HepG2 (cell line): ENCODE data around the gene PLD1. TPM values are rescaled to one million over a fixed set of nuclear protein-coding genes. Genes with fewer than 3 reads are reported as not detected.

Experiments used
- ATAC-seq: fragments of 200-7000 bp; cut with Tn5 transposase; 3 replicates; pipeline ENCODE4 v1.9.1; 2020; ENCODE audit warnings: mild to moderate bottlenecking, moderate library complexity
- BruUV-seq: library from RNA; stranded (reverse); fragments of 400-500 nt; replicated peaks from 2 replicates; lab custom pipeline; 2021; lab: Mats Ljungman, UMichigan
- CTCF ChIA-PET: fragments of 300-600 bp; formaldehyde crosslinking; extraction: SDS; loops from one replicate; lab custom pipeline; 2021; ENCODE audit warnings: low total read pairs, inconsistent platforms, low intra/inter-chr PET ratio; lab: Yijun Ruan, JAX
- POLR2A ChIA-PET: fragments of 350-600 bp; sonication (Branson Sonifier 250); formaldehyde crosslinking; loops from one replicate; lab custom pipeline; 2020; ENCODE audit warnings: antibody characterized with exemption, inconsistent platforms; lab: Yijun Ruan, JAX
- DNase-seq: peaks from one replicate; pipeline ENCODE4 v3.0.0-alpha.2; 2015; ENCODE audit warnings: low spot score
- FAIRE-seq: peaks from 3 replicates; lab custom pipeline; 2011; peaks lifted over from hg19 to GRCh38; lab: Jason Lieb, UNC
- H2AFZ ChIP-seq: one replicate; pipeline ENCODE4 v1.6.1; 2011; ENCODE audit warnings: low read length, inconsistent platforms
- H3K27ac ChIP-seq: fragments of 300-600 bp; 3 replicates; pipeline ENCODE4 v1.8.0; 2011; ENCODE audit warnings: mixed run types, mild to moderate bottlenecking, mixed read lengths, low read length, inconsistent platforms; ENCODE audit not compliant: insufficient read depth; ENCODE audit errors: extremely low read length
- H3K27me3 ChIP-seq, 2 experiments: fragments of 200-600 bp in 1 of 2; 2 replicates in 1 of 2; 3 replicates in 1 of 2; pipeline versions ENCODE4 v1.6.0 to v1.8.0; 2011; ENCODE audit warnings: low read length in 2 of 2, mild to moderate bottlenecking in 2 of 2, moderate library complexity in 2 of 2, inconsistent platforms in 1 of 2; ENCODE audit not compliant: insufficient read depth in 2 of 2, control insufficient read depth in 1 of 2
- H3K36me3 ChIP-seq, 2 experiments: fragments of 200-600 bp in 1 of 2; replicated peaks in 1 of 2; 2 replicates in 1 of 2; 3 replicates in 1 of 2; pipeline versions ENCODE4 v1.5.1 to v1.8.0; 2011; ENCODE audit warnings: low read length in 2 of 2, inconsistent platforms in 1 of 2; ENCODE audit not compliant: insufficient read depth in 2 of 2, control insufficient read depth in 1 of 2
- H3K4me1 ChIP-seq: 2 replicates; pipeline ENCODE4 v1.5.1; 2012; ENCODE audit warnings: low read length, inconsistent platforms; ENCODE audit not compliant: insufficient read depth
- H3K4me2 ChIP-seq: 2 replicates; pipeline ENCODE4 v1.6.0; 2011; ENCODE audit warnings: low read depth, low read length, inconsistent platforms
- H3K4me3 ChIP-seq, 3 experiments: fragments of 200-600 bp in 1 of 3; sonication (generic), shearing (Covaris generic) in 1 of 3; replicated peaks in 1 of 3; 2 replicates each; pipeline ENCODE4 v1.5.1; 2011 to 2016; ENCODE audit warnings: low read length in 3 of 3, inconsistent platforms in 2 of 3, low read depth in 2 of 3, mild to moderate bottlenecking in 2 of 3, control low read depth in 1 of 3, mixed read lengths in 1 of 3; ENCODE audit not compliant: insufficient read depth in 1 of 3
- H3K79me2 ChIP-seq: one replicate; pipeline ENCODE4 v1.6.1; 2011; ENCODE audit warnings: low read length, inconsistent platforms; ENCODE audit not compliant: insufficient read depth
- H3K9ac ChIP-seq: 2 replicates; pipeline ENCODE4 v1.6.0; 2011; ENCODE audit warnings: mild to moderate bottlenecking, low read depth, low read length, inconsistent platforms; ENCODE audit not compliant: insufficient read depth
- H3K9me3 ChIP-seq: 2 replicates; pipeline ENCODE4 v1.5.1; 2012; ENCODE audit warnings: mild to moderate bottlenecking, low read length
- H4K20me1 ChIP-seq: 2 replicates; pipeline ENCODE4 v1.6.0; 2011; ENCODE audit warnings: inconsistent platforms, mild to moderate bottlenecking, low read length, moderate library complexity; ENCODE audit not compliant: insufficient read depth
- AHR ChIP-seq: IDR thresholded peaks from 2 replicates; pipeline ENCODE4 v1.6.1; 2018; ENCODE audit warnings: missing genetic modification reagents, missing compliant biosample characterization
- FOXK1 ChIP-seq: sonication (generic); formaldehyde crosslinking; IDR thresholded peaks from 2 replicates; pipeline ENCODE4 v1.4.0; 2020; ENCODE audit warnings: low read depth, missing genetic modification reagents, borderline replicate concordance
- KAT2B ChIP-seq: fragments of 150-350 bp; IDR thresholded peaks from 2 replicates; pipeline ENCODE4 v1.6.1; 2014; ENCODE audit warnings: low read depth, low read length, borderline replicate concordance
- LCORL ChIP-seq, 2 experiments: fragments of 450-650 bp in 1 of 2; sonication (generic) in 1 of 2; formaldehyde crosslinking in 1 of 2; IDR thresholded peaks; 2 replicates each; pipeline versions ENCODE4 v1.5.0 to v1.6.1; 2017 to 2020; ENCODE audit warnings: antibody characterized with exemption in 1 of 2, missing genetic modification reagents in 1 of 2
- MAFF ChIP-seq: IDR thresholded peaks from 2 replicates; pipeline ENCODE4 v1.6.1; 2011; ENCODE audit warnings: low read depth, low read length, improper control_type of control experiment
- MEIS1 ChIP-seq: sonication (generic); formaldehyde crosslinking; IDR thresholded peaks from 2 replicates; pipeline ENCODE4 v1.9.0; 2021; ENCODE audit warnings: mild to moderate bottlenecking, missing genetic modification reagents, moderate library complexity, borderline replicate concordance
- MYNN ChIP-seq: sonication (generic); formaldehyde crosslinking; IDR thresholded peaks from 2 replicates; pipeline ENCODE4 v1.4.0; 2020; ENCODE audit warnings: mild to moderate bottlenecking, low read depth, missing genetic modification reagents
- PAX8 ChIP-seq: sonication (generic); formaldehyde crosslinking; IDR thresholded peaks from 2 replicates; pipeline ENCODE4 v1.8.0; 2022; ENCODE audit warnings: mild to moderate bottlenecking, missing genetic modification reagents, borderline replicate concordance
- RBM39 ChIP-seq: fragments of 200-400 bp; formaldehyde crosslinking; IDR thresholded peaks from one replicate; pipeline ENCODE4 v1.6.1; 2018; ENCODE audit warnings: antibody characterized with exemption, mild to moderate bottlenecking, low read depth, low read length; ENCODE audit not compliant: poor library complexity, severe bottlenecking
- SMAD1 ChIP-seq: sonication (generic); formaldehyde crosslinking; IDR thresholded peaks from 2 replicates; pipeline ENCODE4 v1.4.0; 2020; ENCODE audit warnings: missing genetic modification reagents, low read depth, mild to moderate bottlenecking, borderline replicate concordance
- SMARCE1 ChIP-seq: fragments of 450-650 bp; IDR thresholded peaks from 2 replicates; pipeline ENCODE4 v1.6.1; 2017; ENCODE audit warnings: borderline replicate concordance
- SOX13 ChIP-seq, 3 experiments: fragments of 450-650 bp in 1 of 3; sonication (generic) in 1 of 3; formaldehyde crosslinking in 1 of 3; IDR thresholded peaks in 2 of 3; conservative IDR thresholded peaks in 1 of 3; 2 replicates each; pipeline versions ENCODE4 v1.5.0 to v1.6.1; 2016 to 2020; ENCODE audit warnings: antibody characterized with exemption in 1 of 3, mild to moderate bottlenecking in 1 of 3, missing compliant biosample characterization in 1 of 3, missing genetic modification reagents in 1 of 3, moderate library complexity in 1 of 3
- TRIM24 ChIP-seq: sonication (generic); formaldehyde crosslinking; IDR thresholded peaks from 2 replicates; pipeline ENCODE4 v1.8.0; 2022; ENCODE audit warnings: mild to moderate bottlenecking, missing genetic modification reagents
- ZFP1 ChIP-seq: IDR thresholded peaks from 2 replicates; pipeline ENCODE4 v1.6.1; 2016
- ZNF335 ChIP-seq: sonication (generic); formaldehyde crosslinking; IDR thresholded peaks from 2 replicates; pipeline ENCODE4 v1.4.0; 2020; ENCODE audit warnings: missing genetic modification reagents
- ZNF569 ChIP-seq: sonication (generic); formaldehyde crosslinking; IDR thresholded peaks from 2 replicates; pipeline ENCODE4 v1.5.0; 2020; ENCODE audit warnings: mild to moderate bottlenecking, missing genetic modification reagents, moderate library complexity, borderline replicate concordance
- ZNF816 ChIP-seq: sonication (generic); formaldehyde crosslinking; IDR thresholded peaks from 2 replicates; pipeline ENCODE4 v1.8.0; 2022; ENCODE audit warnings: missing genetic modification reagents, mild to moderate bottlenecking, borderline replicate concordance
- ZSCAN25 ChIP-seq: sonication (generic); formaldehyde crosslinking; IDR thresholded peaks from 2 replicates; pipeline ENCODE4 v1.8.0; 2022; ENCODE audit warnings: mild to moderate bottlenecking, missing genetic modification reagents
- whole genome bisulfite sequencing: methylation state at CpG from one replicate; pipeline ENCODE4 v1.1.6; 2017; ENCODE audit warnings: low lambda C conversion rate; 5-methylcytosine and 5-hydroxymethylcytosine counted together
- in situ Hi-C: cut with HindIII; loops from 2 replicates; pipeline ENCODE4 v1.10.0; 2017; ENCODE audit warnings: low pct_unique_long_range_greater_than_20kb; ENCODE audit not compliant: extremely low pct_ligation_motif_present
- intact Hi-C: fragments of 100-400 bp; cut with micrococcal nuclease; formaldehyde crosslinking; loops from one replicate; pipeline ENCODE4 v1.10.0; 2022; ENCODE audit not compliant: unreplicated experiment
- polyA plus RNA-seq, 8 experiments: library from polyadenylated mRNA; depleted of rRNA in 3 of 8; stranded (reverse) in 7 of 8; unstranded in 1 of 8; fragments of >200 nt; fragmentation: Illumina TruSeq in 4 of 8; extraction: Trizol in 4 of 8; gene quantifications; 2 replicates each; pipeline versions ENCODE4 v1.2.1 to v1.2.3, GENCODE V29; 2011 to 2016; ENCODE audit warnings: low read depth in 4 of 8, missing spikeins in 1 of 8, mixed read lengths in 1 of 8; ENCODE audit not compliant: insufficient read depth in 1 of 8
- total RNA-seq, 5 experiments: library from RNA; depleted of rRNA; stranded (reverse); fragments of >200 nt; fragmentation: Illumina TruSeq; extraction: Trizol; gene quantifications; 2 replicates each; pipeline ENCODE4 v1.2.3, GENCODE V29; 2016; ENCODE audit warnings: low read depth in 1 of 5
- TF ChIP-seq, protein P1 (sequence below): sonication (generic); formaldehyde crosslinking; IDR thresholded peaks from 2 replicates; pipeline ENCODE4 v1.4.0; 2020; ENCODE audit warnings: missing genetic modification reagents
- TF ChIP-seq, protein P2 (sequence below): IDR thresholded peaks from 2 replicates; pipeline ENCODE4 v1.6.1; 2016; ENCODE audit warnings: missing compliant biosample characterization, missing genetic modification reagents, borderline replicate concordance

The PLD1 gene
- total and polyA plus RNA-seq, 2 of the 13 experiments (the other 11 are each of a cell fraction or from before 2014, with no cell fraction given), result 27.1 to 59.4 TPM

DNA sequence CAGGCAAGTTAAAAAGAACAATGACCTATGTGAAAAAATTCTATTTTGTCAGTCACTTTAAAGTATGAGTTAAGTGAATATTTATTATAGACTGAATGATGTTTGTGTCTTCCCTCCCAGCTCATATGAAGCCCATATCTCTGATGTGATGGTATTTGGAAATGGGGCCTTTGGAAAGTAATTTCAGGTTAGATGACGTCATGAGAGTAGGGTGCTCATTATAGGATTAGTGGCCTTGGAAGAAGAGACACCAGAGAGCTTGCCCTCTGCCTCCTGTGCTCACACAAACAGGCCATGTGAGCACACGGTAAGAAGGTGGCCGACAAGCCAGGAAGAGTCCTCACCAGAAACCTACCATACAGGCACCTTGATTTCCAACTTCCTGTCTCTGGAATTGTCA is 211.3 kb downstream of the PLD1 start:
- DNase-seq (no peak), FAIRE-seq (no peak), ATAC-seq (no peak)
- whole genome bisulfite sequencing, result 89% methylated on average over 3 of the region's 3 CpGs
- intact Hi-C loops, result no loop called here
- H3K4me1 ChIP-seq, result no peaks in the 10 kb centered on the region
- ChIA-PET CTCF (no interaction called here), POLR2A (no interaction called here)
- in situ Hi-C loops, result no loop called here
- no peak overlapping the region for H3K4me2 ChIP-seq
- H3K9me3 ChIP-seq, result no peaks in the 10 kb centered on the region
- TF ChIP-seq SMARCE1 (no peak), ZSCAN25 (CRISPR knock-in tag) (no peak), ZFP1 (no peak), MYNN (CRISPR knock-in tag) (no peak), LCORL (IDR thresholded peaks at IDR 0.05) (no peak), LCORL (CRISPR knock-in tag; IDR thresholded peaks at IDR 0.05) (no peak), ZNF569 (no peak), SOX13 (IDR thresholded peaks at IDR 0.05) (no peak), SOX13 (CRISPR knock-in tag; conservative IDR thresholded peaks at IDR 0.05 in 1 of 2, IDR thresholded peaks at IDR 0.05 in 1 of 2) (no peak), FOXK1 (CRISPR knock-in tag) (no peak)
- TF ChIP-seq, protein P1, sequence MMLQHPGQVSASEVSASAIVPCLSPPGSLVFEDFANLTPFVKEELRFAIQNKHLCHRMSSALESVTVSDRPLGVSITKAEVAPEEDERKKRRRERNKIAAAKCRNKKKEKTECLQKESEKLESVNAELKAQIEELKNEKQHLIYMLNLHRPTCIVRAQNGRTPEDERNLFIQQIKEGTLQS (CRISPR knock-in tag), result no peak
- no peaks in the 10 kb centered on the region for H3K27me3 ChIP-seq
- no peaks in the 10 kb centered on the region for H3K79me2 ChIP-seq
- no peak overlapping the region for H2AFZ ChIP-seq
- no peak overlapping the region for H3K27ac ChIP-seq
- no peak overlapping the region for H3K9ac ChIP-seq
- no TSS peak for BruUV-seq
- H3K4me3 ChIP-seq, result no peak overlapping the region
- H3K36me3 ChIP-seq, result peaks cover 9 to 28% of the 10 kb centered on the region in 2 experiments
- H4K20me1 ChIP-seq, result 0 out of 2 replicates have a peak, but pooled peaks cover 3% of the 10 kb centered on the region

DNA sequence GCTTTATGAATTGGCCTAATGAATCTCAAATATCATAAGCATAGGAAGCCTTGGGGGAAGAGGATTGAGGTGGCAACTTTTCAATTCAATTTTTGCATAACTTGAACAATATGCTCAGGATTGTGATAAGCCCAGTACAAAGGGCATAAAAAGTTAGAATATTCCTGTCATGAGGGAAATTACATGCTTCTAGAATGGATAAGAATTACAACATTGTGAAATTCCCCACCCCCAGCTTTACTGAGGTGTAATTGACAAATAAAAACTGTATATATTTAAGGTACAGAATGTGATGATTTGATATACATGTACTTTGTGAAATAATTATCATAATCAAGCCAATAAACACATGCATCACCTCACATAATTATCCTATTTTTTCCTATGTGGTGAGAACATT is 217.5 kb downstream of the PLD1 start:
- FAIRE-seq, result no peak
- Histone ChIP-seq H3K79me2 (no peaks in the 10 kb centered on the region), H3K9ac (no peak overlapping the region), H3K36me3 (no peaks in the 10 kb centered on the region), H3K27me3 (no peaks in the 10 kb centered on the region), H4K20me1 (no peaks in the 10 kb centered on the region), H3K9me3 (no peaks in the 10 kb centered on the region), H2AFZ (no peak overlapping the region), H3K4me1 (no peaks in the 10 kb centered on the region), H3K27ac (no peak overlapping the region), H3K4me3 (no peak overlapping the region), H3K4me2 (no peak overlapping the region)
- no peak for ATAC-seq
- ChIA-PET CTCF (no interaction called here), POLR2A (no interaction called here)
- intact Hi-C loops, result no loop called here
- TF ChIP-seq TRIM24 (CRISPR knock-in tag) (no peak), ZNF816 (no peak), MEIS1 (CRISPR knock-in tag) (no peak), AHR (CRISPR knock-in tag) (no peak), KAT2B (no peak), PAX8 (CRISPR knock-in tag) (no peak), RBM39 (no peak), MAFF (no peak), ZNF335 (CRISPR knock-in tag) (no peak), SMAD1 (no peak)
- TF ChIP-seq, protein P2, sequence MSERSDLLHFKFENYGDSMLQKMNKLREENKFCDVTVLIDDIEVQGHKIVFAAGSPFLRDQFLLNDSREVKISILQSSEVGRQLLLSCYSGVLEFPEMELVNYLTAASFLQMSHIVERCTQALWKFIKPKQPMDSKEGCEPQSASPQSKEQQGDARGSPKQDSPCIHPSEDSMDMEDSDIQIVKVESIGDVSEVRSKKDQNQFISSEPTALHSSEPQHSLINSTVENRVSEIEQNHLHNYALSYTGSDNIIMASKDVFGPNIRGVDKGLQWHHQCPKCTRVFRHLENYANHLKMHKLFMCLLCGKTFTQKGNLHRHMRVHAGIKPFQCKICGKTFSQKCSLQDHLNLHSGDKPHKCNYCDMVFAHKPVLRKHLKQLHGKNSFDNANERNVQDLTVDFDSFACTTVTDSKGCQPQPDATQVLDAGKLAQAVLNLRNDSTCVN (CRISPR knock-in tag), result no peak
- no peak for DNase-seq
- no TSS peak for BruUV-seq
- in situ Hi-C loops, result no loop called here
